GM10266 (cell line): Measurements from ENCODE around the gene LHPP.

ENCODE experiments used
- DNase-seq: peaks from one replicate; pipeline ENCODE4 v3.0.0; 2012; ENCODE audit errors: extremely low spot score
- TF ChIP-seq, protein P1 (sequence below): IDR thresholded peaks from 2 replicates; pipeline ENCODE4 v1.5.1; 2012; ENCODE audit warnings: mild to moderate bottlenecking, low read depth; ENCODE audit not compliant: control insufficient read depth, insufficient read depth; ENCODE audit errors: missing control alignments

LHPP gene

DNA sequence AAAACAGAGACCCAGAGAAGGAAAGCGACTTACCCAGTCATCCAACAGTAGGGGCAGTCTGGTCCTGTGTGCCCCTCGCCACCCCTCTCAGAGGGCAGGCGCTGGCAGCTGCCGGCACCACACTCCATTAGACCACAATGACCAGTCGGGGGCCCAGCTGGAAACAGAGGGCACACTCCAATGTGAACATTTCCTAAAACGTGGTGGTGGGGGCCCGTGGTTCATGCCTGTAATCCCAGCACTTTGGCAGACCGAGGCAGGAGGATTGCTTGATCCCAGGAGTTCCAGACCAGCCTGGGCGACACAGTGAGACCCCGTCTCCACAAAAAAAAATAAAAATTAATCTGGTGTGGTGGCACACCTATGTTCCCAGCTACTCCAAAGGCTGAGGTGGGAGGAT lies 42.0 kb upstream of the LHPP start:
- TF ChIP-seq, protein P1, sequence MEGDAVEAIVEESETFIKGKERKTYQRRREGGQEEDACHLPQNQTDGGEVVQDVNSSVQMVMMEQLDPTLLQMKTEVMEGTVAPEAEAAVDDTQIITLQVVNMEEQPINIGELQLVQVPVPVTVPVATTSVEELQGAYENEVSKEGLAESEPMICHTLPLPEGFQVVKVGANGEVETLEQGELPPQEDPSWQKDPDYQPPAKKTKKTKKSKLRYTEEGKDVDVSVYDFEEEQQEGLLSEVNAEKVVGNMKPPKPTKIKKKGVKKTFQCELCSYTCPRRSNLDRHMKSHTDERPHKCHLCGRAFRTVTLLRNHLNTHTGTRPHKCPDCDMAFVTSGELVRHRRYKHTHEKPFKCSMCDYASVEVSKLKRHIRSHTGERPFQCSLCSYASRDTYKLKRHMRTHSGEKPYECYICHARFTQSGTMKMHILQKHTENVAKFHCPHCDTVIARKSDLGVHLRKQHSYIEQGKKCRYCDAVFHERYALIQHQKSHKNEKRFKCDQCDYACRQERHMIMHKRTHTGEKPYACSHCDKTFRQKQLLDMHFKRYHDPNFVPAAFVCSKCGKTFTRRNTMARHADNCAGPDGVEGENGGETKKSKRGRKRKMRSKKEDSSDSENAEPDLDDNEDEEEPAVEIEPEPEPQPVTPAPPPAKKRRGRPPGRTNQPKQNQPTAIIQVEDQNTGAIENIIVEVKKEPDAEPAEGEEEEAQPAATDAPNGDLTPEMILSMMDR = no peak
- DNase-seq = no peak

DNA sequence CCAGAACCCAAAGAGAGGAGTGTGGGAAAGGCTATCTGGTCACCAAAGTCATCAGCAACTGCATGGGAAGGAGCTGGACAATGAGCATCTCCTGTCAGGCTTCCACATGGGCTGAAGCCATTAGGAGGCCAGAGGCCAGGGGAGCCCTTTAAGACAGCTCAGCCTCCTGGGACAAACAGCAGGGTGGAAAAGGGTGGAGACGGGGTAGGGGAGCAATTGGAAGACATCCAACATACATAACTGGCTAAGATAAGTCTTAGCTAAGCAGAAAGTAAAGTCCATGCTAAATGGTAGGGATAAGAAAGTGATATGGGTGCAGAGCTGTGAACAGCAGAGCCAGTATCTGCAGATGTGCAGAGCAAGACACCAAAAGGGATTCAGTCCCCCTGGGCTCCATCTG lies 41.4 kb upstream of the LHPP start:
- TF ChIP-seq, protein P1 = no peak
- DNase-seq = no peak

GRCh38 chr10:124422742-124423141 lies 38.9 kb upstream of the LHPP start:
- TF ChIP-seq, protein P1 = no peak
- DNase-seq = no peak

DNA sequence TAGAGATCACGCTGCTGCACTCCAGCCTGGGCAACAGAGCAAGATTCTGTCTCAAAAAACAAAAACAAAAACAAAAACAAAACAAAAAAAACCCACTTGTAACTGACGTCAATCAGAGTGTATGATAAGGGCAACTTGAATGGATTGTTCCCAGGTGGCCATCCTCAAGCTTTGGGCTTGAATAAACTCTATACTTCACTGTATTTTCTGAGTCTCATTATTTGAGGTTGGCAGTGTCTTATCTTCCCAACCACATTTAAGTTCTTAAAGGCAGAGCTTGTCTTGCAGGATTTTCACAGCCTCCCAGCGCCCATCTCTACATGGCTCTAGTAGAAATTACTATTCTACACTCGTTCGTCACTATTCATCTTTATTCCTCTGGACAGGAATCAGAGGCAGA lies 37.8 kb upstream of the LHPP start:
- no peak for DNase-seq

DNA sequence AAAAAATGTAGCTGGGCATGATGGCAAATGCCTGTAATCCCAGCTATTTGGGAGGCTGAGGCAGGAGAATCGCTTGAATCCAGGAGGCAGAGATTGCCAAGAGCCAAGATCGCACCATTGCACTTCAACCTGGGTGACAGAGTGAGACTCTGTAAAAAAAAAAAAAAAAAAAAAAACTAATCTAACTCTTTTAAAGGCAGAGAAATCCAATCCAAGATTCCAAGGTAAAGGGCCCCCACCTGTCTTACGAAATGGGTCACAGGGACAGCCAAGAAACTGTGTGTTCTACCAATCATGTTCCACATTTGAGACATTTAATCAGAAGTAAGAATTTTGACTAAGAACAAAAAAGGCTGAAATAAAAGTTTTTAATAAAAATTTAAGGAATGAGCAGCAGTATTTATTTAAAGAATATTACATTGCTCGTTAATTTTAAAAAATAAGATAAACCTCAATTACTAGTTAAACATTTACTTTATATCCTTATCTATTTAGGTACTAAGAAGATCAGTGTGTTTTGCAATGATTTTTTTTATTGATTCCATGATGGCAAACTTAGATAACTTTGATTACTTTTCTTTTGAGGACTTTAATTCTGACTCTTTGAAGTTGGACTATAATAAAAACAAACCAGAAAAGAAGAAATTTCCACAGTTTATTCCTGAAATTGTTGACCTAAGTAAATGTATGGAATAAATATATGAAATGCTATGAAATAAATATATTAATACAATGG lies 36.2 kb upstream of the LHPP start:
- no peak for DNase-seq
- TF ChIP-seq, protein P1 = no peak

More for the DNA sequence above, 37.8 kb upstream of the LHPP start:
- TF ChIP-seq, protein P1 = no peak

DNA sequence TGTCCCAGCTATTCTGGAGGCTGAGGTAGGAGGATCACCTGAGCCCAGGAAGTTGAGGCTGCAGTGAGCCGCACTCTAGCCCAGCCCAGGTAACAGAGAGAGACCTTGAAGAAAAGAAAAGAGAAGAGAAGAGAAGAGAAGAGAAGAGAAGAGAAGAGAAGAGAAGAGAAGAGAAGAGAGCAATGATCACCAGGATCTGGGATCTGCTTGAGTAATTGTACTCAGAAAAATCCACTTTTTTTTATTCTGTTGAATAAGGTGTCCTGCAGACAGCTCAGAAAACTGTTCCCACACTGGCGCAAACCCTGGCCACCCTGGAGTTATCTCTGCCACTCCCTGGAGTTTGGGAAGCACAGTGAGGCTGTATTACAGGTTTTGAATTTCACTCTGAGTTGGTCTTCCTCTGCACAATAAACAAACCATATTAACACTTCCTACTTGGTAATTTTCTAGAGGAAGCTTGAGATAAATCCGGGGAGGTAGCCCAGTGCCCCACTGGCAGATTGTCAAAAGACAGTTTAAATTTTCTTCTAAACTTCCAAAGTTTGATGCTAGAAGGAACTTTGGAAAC lies 33.3 kb upstream of the LHPP start:
- no peak for DNase-seq
- TF ChIP-seq, protein P1 = no peak

- TF ChIP-seq, protein P1 = no peak
- no peak for DNase-seq
These were observed 32.0 kb upstream of the LHPP start for GRCh38 chr10:124429576-124429975.
